NCI-H345 treated with DMSO at 0.1 percent for 48 hours (cell line): ENCODE data around the gene PCIF1.

ENCODE experiments used
- DNase-seq: peaks from one replicate; lab custom pipeline; 2025; ENCODE audit not compliant: unreplicated experiment; lab: John Stamatoyannopoulos, UW

The PCIF1 gene

DNA sequence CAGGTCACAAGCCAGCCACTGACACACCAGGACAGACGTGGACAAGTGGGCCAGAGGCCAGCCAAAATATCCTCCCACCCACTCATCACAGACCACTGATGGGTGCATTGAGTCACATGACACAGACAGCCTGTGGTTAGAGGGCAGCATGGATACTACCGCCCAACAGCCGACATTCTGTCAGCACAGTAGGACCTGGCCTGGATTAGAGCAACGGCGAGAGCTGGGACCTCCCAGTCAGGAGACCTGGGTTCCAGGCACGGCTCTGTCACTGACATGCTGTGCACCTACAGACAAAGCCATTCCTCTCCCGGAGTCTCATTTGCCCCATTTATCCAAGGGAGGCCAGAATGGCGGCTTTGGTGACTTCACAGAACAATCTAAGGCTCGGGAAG lies 29.5 kb downstream of the PCIF1 start:
- no peak for DNase-seq

- no peak for DNase-seq
Observed at GRCh38 chr20:45965169-45966002, 30.9 kb downstream of the PCIF1 start.

GRCh38 chr20:45967551-45968080 lies 33.1 kb downstream of the PCIF1 start:
- no peak for DNase-seq

GRCh38 chr20:45968081-45968671 lies 33.7 kb downstream of the PCIF1 start:
- DNase-seq = no peak

- DNase-seq = no peak
Observed at GRCh38 chr20:45968801-45969711, 34.6 kb downstream of the PCIF1 start.

DNA sequence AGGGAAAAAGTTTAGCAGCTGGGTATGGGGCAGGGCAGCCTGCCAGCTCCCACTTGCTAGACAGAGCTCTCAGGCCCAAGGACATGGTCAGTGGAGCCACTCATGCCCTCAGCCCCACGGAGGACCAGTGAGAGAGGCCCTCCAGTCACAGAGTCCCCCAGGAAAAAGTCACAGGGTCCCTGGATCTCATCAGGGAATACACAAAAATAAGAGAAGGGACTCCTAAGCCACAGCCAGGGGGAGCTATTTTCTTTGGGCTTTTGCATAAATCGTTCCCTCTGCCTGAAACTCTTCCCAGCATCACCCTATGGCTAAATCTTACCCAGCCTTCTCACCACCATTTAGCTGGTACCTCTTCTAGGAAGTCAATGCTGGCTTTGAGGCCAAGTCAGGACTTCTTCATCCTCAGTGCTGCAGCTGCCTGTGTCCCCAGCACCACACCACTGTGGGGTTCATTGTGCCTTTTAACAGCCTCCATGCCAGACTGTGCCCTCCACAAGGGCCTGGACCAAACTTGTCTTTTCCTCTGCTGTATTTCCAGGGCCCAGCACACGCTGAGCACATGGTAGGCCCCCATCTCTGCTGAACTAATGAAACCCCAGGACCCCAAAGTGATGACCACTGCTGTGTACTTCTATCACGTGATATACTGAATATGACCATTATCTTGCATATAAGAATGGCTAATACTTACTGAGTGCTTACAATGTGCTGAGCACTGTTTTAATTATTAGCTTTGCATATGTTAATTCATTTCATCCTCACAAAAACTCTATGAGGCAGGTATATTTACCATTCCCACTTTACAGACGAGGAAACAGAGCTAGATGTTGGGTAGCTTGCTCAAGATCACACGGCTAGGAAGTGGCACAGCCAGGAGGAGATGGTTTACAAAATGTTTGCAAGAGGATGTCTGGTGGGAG lies 35.5 kb downstream of the PCIF1 start:
- DNase-seq = peak; percentile 20

GRCh38 chr20:45970646-45971424 lies 36.4 kb downstream of the PCIF1 start:
- no peak for DNase-seq

DNA sequence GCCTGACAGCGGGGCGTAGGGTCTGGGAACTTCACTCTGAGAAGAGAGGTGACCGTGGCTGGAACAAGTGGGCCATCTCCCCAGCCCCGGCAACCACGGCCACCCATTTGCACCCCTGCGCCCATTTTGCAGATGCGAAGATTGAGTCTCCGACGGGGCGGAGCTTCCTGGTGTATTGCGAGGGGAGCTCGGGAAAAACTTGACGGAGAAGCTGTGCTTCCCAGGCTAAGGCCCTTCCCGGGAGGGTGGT lies 36.9 kb downstream of the PCIF1 start:
- DNase-seq = no peak

GRCh38 chr20:45971675-45972499 lies 37.4 kb downstream of the PCIF1 start, which contains the start of gene ZNF335:
TSS of gene ZNF335 (minus strand) at chr20:45972203. CDS start at chr20:45971410, 793 bp downstream.
- DNase-seq = peak; percentile 95

- no peak for DNase-seq
Observed at GRCh38 chr20:45972500-45973183, 38.2 kb downstream of the PCIF1 start.

DNA sequence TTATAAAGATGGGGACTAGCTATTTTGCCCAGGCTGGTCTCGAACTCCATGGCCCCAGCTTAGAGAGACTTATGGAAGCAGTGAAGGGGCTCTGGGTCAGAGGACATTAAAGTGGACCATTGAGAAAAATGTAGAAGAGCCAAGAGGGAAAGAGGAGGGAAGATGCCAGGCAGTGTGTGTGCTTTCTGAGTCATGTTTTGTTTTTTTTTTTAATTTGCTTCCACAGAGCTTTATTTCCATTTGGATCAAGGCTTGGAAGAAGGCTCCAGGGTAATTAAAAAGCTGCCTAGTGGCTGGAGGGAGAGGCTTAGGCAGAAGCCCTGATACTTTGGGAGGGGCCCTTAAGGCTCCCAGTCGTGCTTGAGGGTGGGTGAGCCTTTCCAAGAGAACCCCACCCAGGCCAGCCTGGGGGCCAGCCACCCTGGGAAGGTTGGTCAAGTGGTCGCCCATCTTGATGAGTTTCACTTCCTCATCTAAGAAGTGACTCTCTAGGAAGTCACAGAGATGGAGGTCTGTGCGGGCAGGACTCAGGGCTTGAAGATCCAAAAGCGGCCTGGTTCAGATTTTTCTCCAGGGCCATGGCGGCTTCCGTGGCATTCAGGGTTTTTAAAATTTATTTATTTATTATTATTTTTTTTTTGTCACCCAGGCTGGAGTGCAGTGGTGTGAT lies 40.5 kb downstream of the PCIF1 start:
- DNase-seq = no peak

DNA sequence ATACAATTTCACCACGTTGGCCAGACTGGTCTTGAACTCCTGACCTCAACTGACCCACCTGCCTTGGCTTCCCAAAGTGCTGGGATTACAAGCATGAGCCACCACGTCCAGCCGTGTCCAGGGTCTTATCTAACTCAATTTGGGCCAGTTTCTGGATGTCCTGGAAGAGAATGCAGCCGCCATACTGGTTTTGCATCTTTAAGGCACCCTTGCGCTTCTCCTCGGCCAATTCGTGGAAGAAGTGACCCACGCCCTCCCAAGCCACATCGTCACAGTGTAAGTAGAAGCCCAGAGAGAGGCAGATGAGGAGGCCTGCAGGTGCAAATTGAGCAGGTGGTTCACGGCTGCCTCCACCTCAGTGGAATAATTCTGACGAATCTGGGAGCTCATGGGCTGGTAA lies 41.2 kb downstream of the PCIF1 start:
- DNase-seq = no peak

DNA sequence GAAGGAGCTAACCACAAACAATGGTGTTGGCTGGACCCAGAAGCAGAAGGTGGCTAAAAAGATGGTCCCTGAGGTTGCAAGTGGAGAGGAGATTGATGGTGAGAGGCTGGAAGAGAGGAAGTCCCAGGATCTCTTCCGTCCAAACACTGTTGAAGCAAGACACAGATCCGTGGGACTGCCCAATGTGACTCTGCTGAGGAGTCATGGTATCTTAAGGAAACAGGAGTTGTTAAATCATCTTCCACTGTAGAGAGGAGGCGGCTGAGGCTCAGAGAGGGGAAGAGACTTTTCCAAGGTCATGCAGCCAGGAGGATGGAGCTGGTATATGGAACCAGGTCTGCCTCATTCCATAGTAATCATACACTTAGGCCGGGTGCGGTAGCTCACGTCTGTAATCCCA lies 41.6 kb downstream of the PCIF1 start:
- no peak for DNase-seq

- no peak for DNase-seq
Observed at GRCh38 chr20:45981261-45981660, 46.8 kb downstream of the PCIF1 start.

GRCh38 chr20:45983279-45983743 lies 48.8 kb downstream of the PCIF1 start:
- DNase-seq = no peak

DNA sequence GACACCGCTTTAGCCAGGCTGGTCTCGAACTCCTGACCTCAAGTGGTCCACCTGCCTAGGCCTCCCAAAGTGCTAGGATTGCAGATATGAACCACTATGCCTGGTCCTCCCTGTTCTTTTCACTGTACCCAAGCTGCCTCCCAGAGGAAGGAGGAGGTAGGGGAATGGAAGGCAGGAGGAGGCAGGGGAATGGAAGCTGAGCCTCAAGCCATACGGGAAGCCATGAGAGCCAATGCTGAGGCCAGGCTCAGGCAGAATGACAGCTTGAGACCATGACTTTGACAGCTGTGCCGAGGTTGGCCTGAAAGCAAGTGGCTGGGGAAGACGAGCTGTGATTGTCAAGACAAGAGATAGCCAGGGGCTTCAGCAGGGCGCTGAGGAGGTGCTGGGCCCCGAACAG lies 51.1 kb downstream of the PCIF1 start:
- DNase-seq = no peak

DNA sequence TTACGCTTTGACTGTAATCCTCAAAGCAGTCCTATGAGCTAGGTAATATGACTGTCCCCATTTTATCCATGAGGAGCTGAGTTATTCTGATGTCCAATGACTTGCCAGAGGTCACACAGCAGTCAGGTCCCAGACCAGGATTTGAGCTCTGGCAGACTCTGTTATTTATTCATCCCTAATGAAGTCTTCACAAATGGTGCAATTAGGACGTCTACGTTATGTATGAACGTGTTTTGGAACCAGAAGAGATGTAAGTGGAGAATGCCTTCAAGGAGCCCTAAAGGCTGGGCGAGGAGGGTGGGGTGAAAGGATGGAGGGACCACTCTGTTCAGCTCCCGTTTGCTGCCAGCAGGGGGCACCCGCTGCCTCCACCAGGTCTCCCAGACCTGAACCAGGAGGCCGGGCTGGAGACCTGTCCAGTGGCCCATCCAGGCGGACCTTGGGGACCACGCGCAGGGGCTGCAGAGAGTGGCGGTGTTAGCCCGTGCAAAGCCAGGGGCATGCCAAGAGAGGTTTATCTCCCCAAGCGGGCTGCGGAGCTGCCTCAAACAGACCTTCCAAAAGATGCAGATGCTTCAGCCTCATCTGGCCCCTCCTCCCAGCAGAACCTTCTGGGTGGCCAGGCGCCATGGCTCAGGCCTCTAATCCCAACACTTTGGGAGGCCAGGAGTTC lies 52.8 kb downstream of the PCIF1 start:
- peak; percentile 59 for DNase-seq
